ENCODE results near the gene RHBDF2. TPM values are rescaled to one million over a fixed set of nuclear protein-coding genes. Genes with fewer than 3 reads are reported as not detected.

The RHBDF2 gene
- total and polyA plus RNA-seq, 12 donors, result 6.5 to 33.1 (median 9.8) TPM

- DNase-seq, result no peak
- peak in 8 of 9 donors; percentile 18 to 47 (median 39) for TF ChIP-seq CTCF (IDR thresholded peaks at IDR 0.05)
- no peaks in the 10 kb centered on the region for H3K27me3 ChIP-seq
- ATAC-seq, result peak in 3 of 8 donors; percentile 28 to 49 (median 30)
- H3K4me3 ChIP-seq, result no peak overlapping the region
- 64 to 81% methylated on average over 3 of the region's 3 CpGs for WGBS, 2 donors
- H3K36me3 ChIP-seq, result peaks cover 0 to 5% (median 0%) of the 10 kb centered on the region in 9 donors
- peak overlapping the region in 6 of 10 donors; percentile 41 to 76 (median 60) for H3K27ac ChIP-seq
- intact Hi-C loops (cut with DNase I), result no loop called here
- H3K4me1 ChIP-seq, result peaks cover 5 to 76% (median 45%) of the 10 kb centered on the region in 9 donors
- H3K9me3 ChIP-seq, result no peaks in the 10 kb centered on the region
Observed at GRCh38 chr17:76432712-76433336, 68.4 kb downstream of the RHBDF2 start.

GRCh38 chr17:76432004-76432403 is 69.2 kb downstream of the RHBDF2 start:
- 42 to 58% methylated on average over 6 of the region's 6 CpGs for WGBS, 2 donors
- peak in 1 of 9 donors; percentile 5 for TF ChIP-seq CTCF (IDR thresholded peaks at IDR 0.05)
- peak; percentile 42 to 81 (median 70) for ATAC-seq
- Histone ChIP-seq H3K4me1 (peaks cover 10 to 83% (median 52%) of the 10 kb centered on the region in 9 donors), H3K9me3 (no peaks in the 10 kb centered on the region), H3K36me3 (peaks cover 0 to 5% (median 0%) of the 10 kb centered on the region in 9 donors), H3K27me3 (no peaks in the 10 kb centered on the region), H3K27ac (peak overlapping the region in 8 of 10 donors; percentile 24 to 76 (median 56)), H3K4me3 (no peak overlapping the region)
- intact Hi-C loops (cut with DNase I), result no loop called here
- DNase-seq, result no peak

GRCh38 chr17:76431509-76431908 is 69.7 kb downstream of the RHBDF2 start:
- H3K27ac ChIP-seq, result peak overlapping the region in 8 of 10 donors; percentile 24 to 76 (median 56)
- DNase-seq (no peak), ATAC-seq (no peak)
- 84 to 85% methylated on average over 2 of the region's 2 CpGs for WGBS, 2 donors
- no peak for TF ChIP-seq CTCF (IDR thresholded peaks at IDR 0.05)
- H3K4me1 ChIP-seq, result peaks cover 15 to 84% (median 54%) of the 10 kb centered on the region in 9 donors
- peaks cover 0 to 5% (median 0%) of the 10 kb centered on the region in 9 donors for H3K36me3 ChIP-seq
- H3K4me3 ChIP-seq, result no peak overlapping the region
- no peaks in the 10 kb centered on the region for H3K27me3 ChIP-seq
- intact Hi-C loops (cut with DNase I), result no loop called here
- no peaks in the 10 kb centered on the region for H3K9me3 ChIP-seq

GRCh38 chr17:76428511-76428910 is 72.7 kb downstream of the RHBDF2 start:
- H3K27me3 ChIP-seq, result no peaks in the 10 kb centered on the region
- no peaks in the 10 kb centered on the region for H3K9me3 ChIP-seq
- no peak overlapping the region for H3K4me3 ChIP-seq
- H3K27ac ChIP-seq, result peak overlapping the region in 6 of 10 donors; percentile 44 to 67 (median 56)
- H3K36me3 ChIP-seq, result no peaks in the 10 kb centered on the region
- peaks cover 15 to 71% (median 41%) of the 10 kb centered on the region in 9 donors for H3K4me1 ChIP-seq
- intact Hi-C loops (cut with DNase I), result no loop called here
- DNase-seq (no peak), ATAC-seq (no peak)
- WGBS, 2 donors, result 100% methylated on average over 1 of the region's 1 CpG
- TF ChIP-seq CTCF (IDR thresholded peaks at IDR 0.05), result no peak
